SK-N-SH treated with all-trans-retinoic acid at 6 μM for 48 hours (cell line): Measurements from ENCODE around the gene SUPT3H.

Experiments used
- CSDC2 ChIP-seq: fragments of 250-450 bp; sonication (Bioruptor Pico); IDR thresholded peaks from 2 replicates; pipeline ENCODE4 v1.5.0; 2020; ENCODE audit warnings: mild to moderate bottlenecking, moderate library complexity
- ZC3H10 ChIP-seq: fragments of 250-450 bp; sonication (Bioruptor Pico); IDR thresholded peaks from 2 replicates; pipeline ENCODE4 v1.5.1; 2021; ENCODE audit warnings: mild to moderate bottlenecking, moderate library complexity
- TF ChIP-seq, protein P1 (sequence below): fragments of 250-450 bp; sonication (Bioruptor Pico); IDR thresholded peaks from 2 replicates; pipeline ENCODE4 v1.8.0; 2020; ENCODE audit warnings: mild to moderate bottlenecking, moderate library complexity, borderline replicate concordance
- TF ChIP-seq, protein P2 (sequence below): fragments of 250-450 bp; sonication (Bioruptor Pico); IDR thresholded peaks from 2 replicates; pipeline ENCODE4 v1.5.1; 2021; ENCODE audit warnings: mild to moderate bottlenecking, moderate library complexity

DNA sequence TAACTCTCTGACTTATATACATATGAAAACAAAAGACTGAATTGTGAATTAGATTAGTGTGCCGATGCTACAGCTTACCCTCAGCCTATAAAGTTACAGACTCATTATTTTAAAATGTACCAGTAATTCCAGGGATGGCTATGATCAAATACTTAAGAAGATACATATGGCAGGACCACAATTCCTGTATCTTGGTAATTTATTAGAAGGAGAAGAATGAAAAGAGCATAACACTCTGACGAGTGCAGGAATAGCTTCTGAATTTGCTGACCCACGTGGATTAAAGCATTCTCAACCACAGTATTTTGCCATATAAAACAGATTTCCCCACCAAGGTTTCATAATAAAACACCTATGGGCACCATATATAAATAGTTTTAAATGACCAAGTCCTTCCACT is 418.1 kb downstream of the SUPT3H start:
- TF ChIP-seq, protein P1, sequence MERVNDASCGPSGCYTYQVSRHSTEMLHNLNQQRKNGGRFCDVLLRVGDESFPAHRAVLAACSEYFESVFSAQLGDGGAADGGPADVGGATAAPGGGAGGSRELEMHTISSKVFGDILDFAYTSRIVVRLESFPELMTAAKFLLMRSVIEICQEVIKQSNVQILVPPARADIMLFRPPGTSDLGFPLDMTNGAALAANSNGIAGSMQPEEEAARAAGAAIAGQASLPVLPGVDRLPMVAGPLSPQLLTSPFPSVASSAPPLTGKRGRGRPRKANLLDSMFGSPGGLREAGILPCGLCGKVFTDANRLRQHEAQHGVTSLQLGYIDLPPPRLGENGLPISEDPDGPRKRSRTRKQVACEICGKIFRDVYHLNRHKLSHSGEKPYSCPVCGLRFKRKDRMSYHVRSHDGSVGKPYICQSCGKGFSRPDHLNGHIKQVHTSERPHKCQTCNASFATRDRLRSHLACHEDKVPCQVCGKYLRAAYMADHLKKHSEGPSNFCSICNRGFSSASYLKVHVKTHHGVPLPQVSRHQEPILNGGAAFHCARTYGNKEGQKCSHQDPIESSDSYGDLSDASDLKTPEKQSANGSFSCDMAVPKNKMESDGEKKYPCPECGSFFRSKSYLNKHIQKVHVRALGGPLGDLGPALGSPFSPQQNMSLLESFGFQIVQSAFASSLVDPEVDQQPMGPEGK (CRISPR knock-in tag), result no peak
- TF ChIP-seq CSDC2 (CRISPR knock-in tag) (no peak), ZC3H10 (CRISPR knock-in tag) (no peak)
- TF ChIP-seq, protein P2, sequence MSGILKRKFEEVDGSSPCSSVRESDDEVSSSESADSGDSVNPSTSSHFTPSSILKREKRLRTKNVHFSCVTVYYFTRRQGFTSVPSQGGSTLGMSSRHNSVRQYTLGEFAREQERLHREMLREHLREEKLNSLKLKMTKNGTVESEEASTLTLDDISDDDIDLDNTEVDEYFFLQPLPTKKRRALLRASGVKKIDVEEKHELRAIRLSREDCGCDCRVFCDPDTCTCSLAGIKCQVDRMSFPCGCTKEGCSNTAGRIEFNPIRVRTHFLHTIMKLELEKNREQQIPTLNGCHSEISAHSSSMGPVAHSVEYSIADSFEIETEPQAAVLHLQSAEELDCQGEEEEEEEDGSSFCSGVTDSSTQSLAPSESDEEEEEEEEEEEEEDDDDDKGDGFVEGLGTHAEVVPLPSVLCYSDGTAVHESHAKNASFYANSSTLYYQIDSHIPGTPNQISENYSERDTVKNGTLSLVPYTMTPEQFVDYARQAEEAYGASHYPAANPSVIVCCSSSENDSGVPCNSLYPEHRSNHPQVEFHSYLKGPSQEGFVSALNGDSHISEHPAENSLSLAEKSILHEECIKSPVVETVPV, result no peak
